Right renal cortex interstitium (tissue), 3 donors: ENCODE measurements around the gene ZNF205. TPM values are rescaled to one million over a fixed set of nuclear protein-coding genes. Genes with fewer than 3 reads are reported as not detected.
"Not testable (repeated sequence)": the region's sequence is repeated elsewhere in the genome, so short reads cannot be mapped to it uniquely, and the experiment has no call there.

ENCODE experiments used
- DNase-seq, 3 donors: peaks; one replicate each; pipeline ENCODE4 v3.0.0-alpha.2; 2013; ENCODE audit warnings: low read depth in 3 of 3, low spot score in 2 of 3
- polyA plus RNA-seq, 3 donors: library from polyadenylated mRNA; unstranded; fragments of 120-200 nt; gene quantifications; one replicate each; pipeline ENCODE4 v1.2.1, GENCODE V29; 2013; ENCODE audit not compliant: insufficient read length in 3 of 3

ZNF205 gene
- polyA plus RNA-seq, 3 donors: 12.7 to 14.6 (median 13.8) TPM

GRCh38 chr16:3165111-3165822, 52.9 kb downstream of the ZNF205 start:
- no peak for DNase-seq

DNA sequence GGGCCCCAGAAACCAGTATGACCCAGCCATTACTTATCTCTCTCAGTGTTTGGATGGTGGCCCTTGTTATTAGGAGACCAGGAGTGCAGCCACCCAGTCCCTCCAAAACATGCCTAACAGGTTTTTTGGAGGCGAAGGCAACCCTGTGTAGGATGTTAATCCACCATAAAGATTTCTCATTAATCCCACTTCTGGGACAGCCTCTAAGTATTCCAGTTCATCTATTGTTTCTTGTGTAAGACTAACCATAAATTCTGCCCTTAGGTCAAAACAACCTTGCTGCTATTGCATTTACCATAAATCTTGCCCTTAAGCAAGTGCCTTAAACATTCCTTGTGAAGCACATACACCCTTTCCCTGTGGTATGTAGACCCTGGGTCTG, 54.1 kb downstream of the ZNF205 start:
- no peak for DNase-seq

GRCh38 chr16:3168729-3169128, 56.3 kb downstream of the ZNF205 start:
- DNase-seq: not testable (repeated sequence)

Other genes starting within 250 kb of the ZNF205 start
- 10 to 100 TPM; 18.8 to 20.7 (median 19.4) TPM for gene FLYWCH2, start 229.4 kb upstream of the ZNF205 start, polyA plus RNA-seq
- 10 to 100 TPM; 13.1 to 16.3 (median 14.6) TPM for gene FLYWCH1, start 200.7 kb upstream of the ZNF205 start, polyA plus RNA-seq
- 1 to 10 TPM in 2 of 3 donors, under 1 TPM in 1; 1.00 to 1.4 (median 1.1) TPM for gene KREMEN2, start 148.3 kb upstream of the ZNF205 start, polyA plus RNA-seq
- 1 to 10 TPM; 7.5 to 8.5 (median 8.1) TPM for gene PAQR4, start 143.2 kb upstream of the ZNF205 start, polyA plus RNA-seq
- gene PKMYT1, start 132.1 kb upstream of the ZNF205 start, polyA plus RNA-seq: 10 to 100 TPM; 11.3 to 12.5 (median 11.4) TPM
- gene CLDN9, start 99.7 kb upstream of the ZNF205 start, polyA plus RNA-seq: 1 to 10 TPM; 2.0 to 2.8 (median 2.5) TPM
- 10 to 100 TPM; 25.8 to 38.1 (median 31.0) TPM for gene CLDN6, start 94.4 kb upstream of the ZNF205 start, polyA plus RNA-seq
- 10 to 100 TPM in 2 of 3 donors, 1 to 10 TPM in 1; 8.9 to 12.9 (median 11.9) TPM for gene TNFRSF12A, start 92.2 kb upstream of the ZNF205 start, polyA plus RNA-seq
- gene HCFC1R1, start 88.6 kb upstream of the ZNF205 start, polyA plus RNA-seq: 10 to 100 TPM; 50.7 to 66.1 (median 57.1) TPM
- 10 to 100 TPM; 27.9 to 33.3 (median 29.9) TPM for gene THOC6, start 88.6 kb upstream of the ZNF205 start, polyA plus RNA-seq
- 1 to 10 TPM; 1.1 to 2.2 (median 1.5) TPM for gene BICDL2, start 75.6 kb upstream of the ZNF205 start, polyA plus RNA-seq
- gene MMP25, start 66.0 kb upstream of the ZNF205 start, polyA plus RNA-seq: under 1 TPM; 0.35 to 0.82 (median 0.79) TPM
- 10 to 100 TPM; 28.0 to 36.8 (median 29.4) TPM for gene IL32, start 46.9 kb upstream of the ZNF205 start, polyA plus RNA-seq
- gene ZSCAN10, start 13.3 kb upstream of the ZNF205 start, polyA plus RNA-seq: under 1 TPM in 1 of 3 donors, not detected in 2; 0.11 TPM
- gene ZNF213, start 22.4 kb downstream of the ZNF205 start, polyA plus RNA-seq: 1 to 10 TPM; 8.0 to 9.3 (median 9.3) TPM
- gene OR1F1, start 75.6 kb downstream of the ZNF205 start, polyA plus RNA-seq: not detected
- gene ZNF200, start 122.6 kb downstream of the ZNF205 start, polyA plus RNA-seq: 10 to 100 TPM; 14.6 to 18.0 (median 15.4) TPM
- gene MEFV, start 144.0 kb downstream of the ZNF205 start, polyA plus RNA-seq: under 1 TPM; 0.11 to 0.18 (median 0.17) TPM
- 10 to 100 TPM; 49.0 to 56.4 (median 49.9) TPM for gene ZNF263, start 170.9 kb downstream of the ZNF205 start, polyA plus RNA-seq
- gene TIGD7, start 192.8 kb downstream of the ZNF205 start, polyA plus RNA-seq: 10 to 100 TPM in 2 of 3 donors, 1 to 10 TPM in 1; 9.6 to 12.7 (median 11.4) TPM
- gene ZNF75A, start 192.9 kb downstream of the ZNF205 start, polyA plus RNA-seq: 10 to 100 TPM; 46.5 to 50.5 (median 48.9) TPM
- under 1 TPM; 0.67 to 0.85 (median 0.72) TPM for gene OR2C1, start 243.3 kb downstream of the ZNF205 start, polyA plus RNA-seq